ENCODE data around the gene ANO3. TPM values are rescaled to one million over a fixed set of nuclear protein-coding genes. Genes with fewer than 3 reads are reported as not detected.

The ANO3 gene
- total and polyA plus RNA-seq, 2 donors (not counting 1 experiment from before 2014, with no cell fraction given), result not detected

DNA sequence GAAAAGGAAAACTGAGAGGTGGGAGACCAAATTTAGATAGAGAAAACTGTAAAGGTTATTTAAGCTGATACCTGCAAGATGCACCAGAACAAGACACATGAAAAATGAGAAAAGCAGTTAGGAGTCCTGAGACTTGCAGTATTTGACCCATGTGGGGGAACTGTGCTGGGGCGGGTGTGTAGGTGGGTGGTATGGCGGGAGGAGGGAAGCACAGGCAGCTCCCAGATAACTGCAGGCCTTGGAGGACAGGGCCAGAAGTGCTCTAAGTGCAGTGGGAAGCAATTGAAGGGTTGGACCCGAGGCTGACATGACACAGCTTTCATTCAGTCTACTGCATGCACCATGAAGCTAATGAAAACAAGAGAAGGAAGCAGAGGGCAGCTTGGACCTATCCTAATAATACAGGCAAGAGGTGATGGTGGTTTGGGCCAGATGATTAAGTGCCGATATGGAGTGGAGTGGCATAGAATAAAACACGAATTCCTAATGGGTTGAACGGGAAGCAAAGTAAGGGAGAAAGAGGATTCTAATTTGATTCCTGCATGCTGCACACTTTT is 48.0 kb upstream of the ANO3 start:
- ChIA-PET POLR2A (no interaction called here), CTCF (interaction anchor here (0.7 to 1.5 kb wide), 6 partner anchors 10 to 1215 kb away, joined by 3 to 6 read pairs (median 3); no protein-coding TSS in a partner anchor)
- Mint-ChIP-seq H3K27me3 (peaks cover 14% of the 10 kb centered on the region), H3K4me3 (peak overlapping the region; percentile 72), H3K4me1 (peaks cover 7% of the 10 kb centered on the region), H3K27ac (no peak overlapping the region), H3K9me3 (ENCODE audit: insufficient read depth) (no peaks in the 10 kb centered on the region)
- no peaks in the 10 kb centered on the region for H3K79me2 ChIP-seq (ENCODE audit: control insufficient read depth, insufficient read depth, low read length)
- H2AFZ ChIP-seq (ENCODE audit: insufficient read depth, low read depth, low read length, poor library complexity, severe bottlenecking), result peak overlapping the region; percentile 59
- TF ChIP-seq, protein P1, sequence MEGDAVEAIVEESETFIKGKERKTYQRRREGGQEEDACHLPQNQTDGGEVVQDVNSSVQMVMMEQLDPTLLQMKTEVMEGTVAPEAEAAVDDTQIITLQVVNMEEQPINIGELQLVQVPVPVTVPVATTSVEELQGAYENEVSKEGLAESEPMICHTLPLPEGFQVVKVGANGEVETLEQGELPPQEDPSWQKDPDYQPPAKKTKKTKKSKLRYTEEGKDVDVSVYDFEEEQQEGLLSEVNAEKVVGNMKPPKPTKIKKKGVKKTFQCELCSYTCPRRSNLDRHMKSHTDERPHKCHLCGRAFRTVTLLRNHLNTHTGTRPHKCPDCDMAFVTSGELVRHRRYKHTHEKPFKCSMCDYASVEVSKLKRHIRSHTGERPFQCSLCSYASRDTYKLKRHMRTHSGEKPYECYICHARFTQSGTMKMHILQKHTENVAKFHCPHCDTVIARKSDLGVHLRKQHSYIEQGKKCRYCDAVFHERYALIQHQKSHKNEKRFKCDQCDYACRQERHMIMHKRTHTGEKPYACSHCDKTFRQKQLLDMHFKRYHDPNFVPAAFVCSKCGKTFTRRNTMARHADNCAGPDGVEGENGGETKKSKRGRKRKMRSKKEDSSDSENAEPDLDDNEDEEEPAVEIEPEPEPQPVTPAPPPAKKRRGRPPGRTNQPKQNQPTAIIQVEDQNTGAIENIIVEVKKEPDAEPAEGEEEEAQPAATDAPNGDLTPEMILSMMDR (IDR thresholded peaks at IDR 0.05), result no peak
- no peak for TF ChIP-seq EZH2 (IDR thresholded peaks at IDR 0.05; ENCODE audit: borderline replicate concordance, insufficient read depth, low read depth, low read length, poor library complexity, severe bottlenecking)
- H3K9ac ChIP-seq (ENCODE audit: low read length), result no peak overlapping the region
- peaks cover 0 to 4% (median 2%) of the 10 kb centered on the region in 4 experiments for H3K27me3 ChIP-seq (replicated peaks in 1 of 4; ENCODE audit: control extremely low read depth in 1 of 4, control insufficient read depth in 3 of 4, insufficient read depth in 4 of 4, low read length in 3 of 4)
- H3K4me1 ChIP-seq (ENCODE audit: control insufficient read depth in 2 of 2, insufficient read depth in 2 of 2, low read length in 2 of 2), result no peaks in the 10 kb centered on the region
- intact Hi-C loops (cut with micrococcal nuclease), result loop anchor here (5.0 kb wide), 1 partner anchor 1203 kb away; no protein-coding TSS in a partner anchor
- no peak overlapping the region for H3K4me3 ChIP-seq (ENCODE audit: control extremely low read depth in 1 of 5, extremely low read depth in 1 of 5, insufficient read depth in 1 of 5, low read depth in 2 of 5, low read length in 4 of 5)
- H3K4me2 ChIP-seq (replicated peaks; ENCODE audit: low read depth, low read length, poor library complexity, severe bottlenecking), result peak overlapping the region; percentile 66
- no peak overlapping the region for H3K27ac ChIP-seq (ENCODE audit: low read length in 2 of 2)
- H3K9me3 ChIP-seq (ENCODE audit: control extremely low read depth in 1 of 3, control insufficient read depth in 2 of 3, insufficient read depth in 1 of 3, low read length in 2 of 3), result no peaks in the 10 kb centered on the region
- ATAC-seq (ENCODE audit: low read depth), result no peak
- H3K36me3 ChIP-seq (replicated peaks in 1 of 2; ENCODE audit: control extremely low read depth in 1 of 2, control insufficient read depth in 1 of 2, extremely low read depth in 1 of 2, insufficient read depth in 2 of 2, low read length in 1 of 2), result no peaks in the 10 kb centered on the region
- WGBS (ENCODE audit: insufficient coverage), result 72% methylated on average over 6 of the region's 6 CpGs
- no peak for DNase-seq
- H4K20me1 ChIP-seq (ENCODE audit: control insufficient read depth, insufficient read depth, low read length, poor library complexity, severe bottlenecking), result no peaks in the 10 kb centered on the region

DNA sequence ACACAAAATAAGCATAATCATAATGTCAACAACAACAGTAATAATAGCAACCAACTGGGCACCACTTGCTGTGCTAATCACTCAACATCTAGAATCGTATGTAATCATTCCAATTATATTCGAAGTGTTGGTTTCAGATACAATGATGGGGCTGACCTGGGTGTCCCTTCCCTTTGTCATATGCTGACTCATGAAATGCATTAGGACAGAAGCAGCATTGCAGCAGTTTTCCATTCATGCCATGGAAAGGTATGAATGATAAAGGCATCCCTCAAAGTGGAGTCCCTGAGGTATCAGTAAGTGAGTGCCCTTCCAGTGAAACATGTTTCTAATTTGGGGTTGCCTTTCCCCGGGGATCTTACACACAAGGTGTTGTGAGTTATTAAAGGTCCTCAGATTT is 46.3 kb upstream of the ANO3 start:
- Histone ChIP-seq H4K20me1 (ENCODE audit: control insufficient read depth, insufficient read depth, low read length, poor library complexity, severe bottlenecking) (no peaks in the 10 kb centered on the region), H3K9ac (ENCODE audit: low read length) (no peak overlapping the region), H3K4me2 (replicated peaks; ENCODE audit: low read depth, low read length, poor library complexity, severe bottlenecking) (no peak overlapping the region), H3K27me3 (replicated peaks in 1 of 4; ENCODE audit: control extremely low read depth in 1 of 4, control insufficient read depth in 3 of 4, insufficient read depth in 4 of 4, low read length in 3 of 4) (peaks cover 0 to 4% (median 2%) of the 10 kb centered on the region in 4 experiments), H3K4me1 (ENCODE audit: control insufficient read depth in 2 of 2, insufficient read depth in 2 of 2, low read length in 2 of 2) (no peaks in the 10 kb centered on the region), H3K4me3 (ENCODE audit: control extremely low read depth in 1 of 5, extremely low read depth in 1 of 5, insufficient read depth in 1 of 5, low read depth in 2 of 5, low read length in 4 of 5) (no peak overlapping the region), H3K79me2 (ENCODE audit: control insufficient read depth, insufficient read depth, low read length) (no peaks in the 10 kb centered on the region), H3K9me3 (ENCODE audit: control extremely low read depth in 1 of 3, control insufficient read depth in 2 of 3, insufficient read depth in 1 of 3, low read length in 2 of 3) (no peaks in the 10 kb centered on the region), H3K36me3 (replicated peaks in 1 of 2; ENCODE audit: control extremely low read depth in 1 of 2, control insufficient read depth in 1 of 2, extremely low read depth in 1 of 2, insufficient read depth in 2 of 2, low read length in 1 of 2) (no peaks in the 10 kb centered on the region), H2AFZ (ENCODE audit: insufficient read depth, low read depth, low read length, poor library complexity, severe bottlenecking) (no peak overlapping the region), H3K27ac (ENCODE audit: low read length in 2 of 2) (no peak overlapping the region)
- intact Hi-C loops (cut with micrococcal nuclease), result no loop called here
- Mint-ChIP-seq H3K4me1 (peaks cover 7% of the 10 kb centered on the region), H3K9me3 (ENCODE audit: insufficient read depth) (no peaks in the 10 kb centered on the region), H3K27me3 (peaks cover 8% of the 10 kb centered on the region), H3K27ac (no peak overlapping the region), H3K4me3 (no peak overlapping the region)
- DNase-seq (no peak), ATAC-seq (ENCODE audit: low read depth) (no peak)
- POLR2A ChIA-PET, result no interaction called here
- TF ChIP-seq, protein P1 (IDR thresholded peaks at IDR 0.05), result no peak
- TF ChIP-seq EZH2 (IDR thresholded peaks at IDR 0.05; ENCODE audit: borderline replicate concordance, insufficient read depth, low read depth, low read length, poor library complexity, severe bottlenecking), result no peak
- CTCF ChIA-PET, result interaction anchor here (1.8 kb wide), 1 partner anchor 1200 kb away, joined by 6 read pairs; no protein-coding TSS in a partner anchor
- WGBS (ENCODE audit: insufficient coverage), result no CpG with 5 or more reads among the region's 3 CpGs
